NCI-H146 treated with DMSO at 0.1 percent for 48 hours (cell line): ENCODE data around the gene TRPM8.

Experiments
- DNase-seq: peaks from one replicate; lab custom pipeline; 2025; ENCODE audit not compliant: unreplicated experiment; lab: John Stamatoyannopoulos, UW

The TRPM8 gene

GRCh38 chr2:233973786-233974185, 56.6 kb downstream of the TRPM8 start:
- no peak for DNase-seq

GRCh38 chr2:233974530-233975071, 57.4 kb downstream of the TRPM8 start:
- DNase-seq, result no peak

- no peak for DNase-seq
Measured at GRCh38 chr2:233976087-233976486, 58.9 kb downstream of the TRPM8 start.

DNA sequence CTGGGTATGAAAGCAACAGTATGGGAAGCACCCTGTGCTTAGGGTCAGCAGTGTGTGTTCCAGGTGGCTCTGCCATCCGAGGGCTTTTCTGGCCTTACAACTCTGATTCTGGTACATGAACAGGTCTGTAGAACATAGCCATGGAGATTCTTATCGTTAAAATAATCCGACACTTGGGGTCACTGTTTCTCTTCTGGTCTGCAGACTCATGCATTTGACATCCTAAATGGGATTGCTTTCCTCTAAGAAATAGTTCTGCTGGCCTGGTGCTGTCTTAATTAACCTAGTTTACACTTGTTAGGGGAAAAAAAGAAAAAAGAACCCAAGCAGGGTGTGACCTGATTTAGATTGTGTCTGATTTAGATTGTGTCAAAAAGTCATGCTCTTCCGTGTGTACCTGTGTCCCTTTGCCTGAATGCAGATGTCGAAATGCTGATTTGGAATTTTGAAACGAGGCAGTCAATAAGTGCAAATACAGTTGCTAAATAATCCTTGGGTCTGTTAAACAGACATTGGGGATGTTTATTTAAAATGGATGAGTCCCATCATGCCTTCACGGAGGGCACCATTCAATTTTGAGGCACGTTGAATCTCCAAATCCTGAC, 59.6 kb downstream of the TRPM8 start:
- DNase-seq, result no peak

DNA sequence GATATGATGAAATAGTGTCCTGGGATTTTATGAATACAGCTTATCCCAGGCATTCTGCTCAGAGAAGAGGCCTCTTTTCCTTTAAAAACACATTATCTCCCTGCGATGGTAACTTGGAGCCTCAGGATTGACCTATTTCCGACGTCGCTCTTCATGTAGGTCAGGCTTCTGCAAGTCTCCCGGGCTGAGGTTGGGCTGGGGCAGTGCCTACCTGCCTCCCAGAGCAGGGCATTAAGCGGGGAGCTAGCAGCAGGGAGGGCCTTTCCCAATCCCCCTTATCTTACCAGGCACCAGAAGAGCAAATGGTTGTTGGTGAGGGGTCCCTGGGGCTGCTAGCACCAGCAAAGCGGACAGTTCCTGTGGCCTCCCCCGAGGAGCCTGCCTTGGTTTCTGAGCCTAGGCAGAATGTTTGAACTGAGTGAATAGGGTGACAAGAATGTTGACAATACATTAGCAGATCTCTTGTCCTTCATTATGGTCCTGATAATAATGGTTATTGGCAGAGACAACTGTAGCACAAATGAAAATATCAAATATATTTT, 60.2 kb downstream of the TRPM8 start:
- no peak for DNase-seq

DNA sequence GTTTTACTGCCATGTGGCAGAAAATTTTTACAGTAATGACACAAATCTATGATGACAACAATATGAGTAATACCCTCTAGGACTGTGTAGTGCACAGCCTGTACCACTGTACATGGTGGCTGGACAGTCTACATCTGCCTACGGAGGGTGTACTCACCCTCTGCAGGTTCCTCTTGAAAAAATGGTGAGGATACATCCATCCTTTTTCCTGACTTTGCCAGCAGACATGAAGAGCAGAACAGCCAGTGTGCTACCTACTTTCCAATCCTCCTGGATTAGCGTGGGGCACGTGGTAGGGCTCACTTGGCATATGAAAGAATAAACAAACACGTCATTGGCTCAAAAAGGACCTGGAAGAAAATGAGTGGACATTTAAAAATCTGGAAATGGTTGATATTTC, 62.6 kb downstream of the TRPM8 start:
- DNase-seq, result no peak

- no peak for DNase-seq
Measured at GRCh38 chr2:233980955-233981561, 63.9 kb downstream of the TRPM8 start.

- no peak for DNase-seq
Measured at GRCh38 chr2:233981574-233982420, 64.6 kb downstream of the TRPM8 start.

GRCh38 chr2:233982421-233983121, 65.4 kb downstream of the TRPM8 start:
- DNase-seq, result no peak

- no peak for DNase-seq
Measured at GRCh38 chr2:233983445-233983844, 66.3 kb downstream of the TRPM8 start.

GRCh38 chr2:233988581-233988980, 71.4 kb downstream of the TRPM8 start:
- no peak for DNase-seq

DNA sequence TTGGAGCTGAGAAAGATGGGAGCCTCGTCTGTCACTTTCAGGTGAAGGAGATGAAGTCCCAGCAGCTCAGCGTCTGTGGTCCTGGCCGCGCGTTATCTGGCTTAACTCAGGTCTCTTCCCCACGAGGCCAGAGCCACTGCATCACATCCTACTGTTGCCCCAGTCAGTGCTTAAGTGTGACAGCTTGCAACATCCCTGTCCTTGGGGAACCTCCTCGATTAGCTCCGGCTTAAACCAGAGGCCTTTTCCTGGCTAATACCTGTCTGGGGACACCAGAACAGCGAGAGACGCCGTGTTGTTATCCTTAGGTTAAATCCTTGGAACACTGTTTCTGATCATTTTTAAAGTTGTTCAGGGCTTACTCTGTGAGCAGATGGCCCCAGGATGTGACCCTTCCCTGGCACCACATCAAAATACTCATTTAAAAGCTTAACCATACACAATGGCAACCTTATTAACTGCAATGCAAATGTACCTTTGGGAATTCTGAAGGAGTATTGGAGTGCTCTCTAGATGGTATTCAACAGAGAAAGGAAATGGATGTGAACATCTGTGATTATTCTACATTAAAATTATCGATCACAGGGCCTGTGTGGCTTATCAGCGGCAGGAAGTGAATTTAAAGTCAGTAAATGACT, 72.2 kb downstream of the TRPM8 start:
- peak; percentile 68 for DNase-seq

DNA sequence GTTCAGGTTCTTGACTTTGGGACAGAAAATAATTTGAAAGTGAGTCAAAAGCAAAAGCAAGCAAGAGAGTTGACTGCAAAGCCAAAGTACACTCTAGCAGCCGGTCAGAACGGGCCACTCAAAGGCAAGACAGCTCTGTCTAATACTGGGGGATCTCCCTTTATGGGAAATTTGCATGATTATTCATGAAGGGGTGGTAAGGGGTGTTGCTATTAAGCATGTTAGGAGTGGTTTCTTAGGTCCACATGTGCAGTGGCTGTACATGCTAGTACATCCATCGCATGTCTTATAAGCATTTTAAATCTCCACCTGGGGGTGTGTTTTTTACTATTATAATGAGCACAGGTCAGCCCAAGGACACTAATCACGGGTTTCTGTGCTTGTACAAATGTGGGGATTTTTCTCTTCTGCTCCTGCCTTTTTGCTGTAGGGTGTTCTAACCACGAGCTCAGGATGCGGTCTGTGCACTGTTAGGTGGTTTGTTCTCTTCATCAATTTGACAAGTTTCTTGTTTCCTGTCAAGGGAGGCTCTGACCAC, 73.2 kb downstream of the TRPM8 start:
- DNase-seq, result no peak

DNA sequence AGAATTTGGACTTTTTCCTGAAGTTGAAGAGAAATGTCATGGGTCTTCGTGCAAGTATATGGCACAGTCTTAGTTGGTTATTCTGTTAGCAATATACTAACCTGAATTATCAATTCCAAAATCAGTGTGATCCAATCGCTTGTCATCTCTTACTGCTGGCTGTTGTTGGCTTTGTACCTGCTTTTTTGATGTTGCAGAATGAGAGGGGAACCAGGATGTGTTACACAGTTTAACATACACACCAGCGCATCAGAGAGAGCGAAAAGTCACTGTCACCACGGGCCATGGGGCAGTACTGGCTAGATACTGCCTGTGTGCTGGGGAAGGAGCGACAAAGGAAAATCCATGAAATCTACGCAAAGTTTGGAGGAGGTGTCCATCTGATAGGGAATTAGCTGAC, 74.0 kb downstream of the TRPM8 start:
- DNase-seq, result no peak

- DNase-seq, result no peak
Measured at GRCh38 chr2:233992513-233993217, 75.5 kb downstream of the TRPM8 start.

DNA sequence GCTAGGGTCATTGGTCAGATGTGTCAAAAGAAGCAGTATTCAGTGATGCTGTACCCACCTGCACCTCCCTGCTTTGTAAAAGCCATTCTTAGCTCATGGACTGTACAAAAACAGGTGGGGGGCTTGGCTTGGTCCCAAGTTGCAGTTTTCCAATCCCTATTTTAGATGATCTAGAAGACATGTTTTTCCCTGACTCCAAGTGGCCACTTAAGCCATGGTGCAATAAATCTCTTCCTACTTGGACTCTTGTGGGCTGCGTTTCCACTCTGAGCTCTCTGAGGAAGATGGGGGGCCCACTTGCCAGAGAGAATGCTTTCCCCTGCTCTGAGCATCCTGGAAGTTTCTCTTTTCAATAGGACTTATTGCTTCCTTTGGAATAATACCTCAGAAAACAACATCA, 76.3 kb downstream of the TRPM8 start:
- DNase-seq, result no peak

DNA sequence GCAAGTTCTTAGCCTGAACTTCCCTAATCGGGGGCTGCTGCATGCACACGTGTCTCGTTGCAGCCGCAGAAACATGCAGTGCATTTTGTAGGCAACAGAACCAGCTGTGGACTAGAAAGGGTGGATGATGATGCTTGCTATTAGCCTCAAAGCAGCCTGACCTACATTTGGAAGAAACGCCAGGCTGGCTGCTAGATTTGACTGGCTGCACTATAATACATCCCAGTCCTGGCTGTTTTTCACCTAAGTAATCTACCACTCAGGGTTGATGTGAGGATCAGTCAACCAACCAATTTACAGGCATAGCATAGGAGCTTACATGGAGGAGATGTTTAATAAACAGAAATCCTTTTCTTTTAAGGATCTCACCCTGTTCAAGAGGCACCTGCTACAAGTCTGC, 77.0 kb downstream of the TRPM8 start:
- no peak for DNase-seq

DNA sequence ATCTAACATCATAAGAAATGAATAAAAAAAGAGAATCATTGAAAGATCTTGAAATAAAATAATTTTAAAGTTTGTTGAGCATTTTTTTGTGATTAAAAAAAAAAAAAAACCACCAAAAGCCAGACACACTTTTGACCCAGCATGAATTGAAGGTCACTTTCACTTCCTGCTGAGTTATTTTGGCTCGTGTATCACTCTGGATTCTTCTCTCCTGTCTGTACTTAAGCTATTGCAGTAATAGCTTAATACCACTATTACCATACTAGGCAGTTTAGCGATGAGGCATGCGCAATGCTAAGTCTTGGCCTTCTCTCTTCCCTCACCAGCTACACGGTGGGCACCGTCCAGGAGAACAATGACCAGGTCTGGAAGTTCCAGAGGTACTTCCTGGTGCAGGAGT, 78.8 kb downstream of the TRPM8 start:
- DNase-seq, result no peak

GRCh38 chr2:233996461-233996860, 79.3 kb downstream of the TRPM8 start:
- DNase-seq, result no peak

DNA sequence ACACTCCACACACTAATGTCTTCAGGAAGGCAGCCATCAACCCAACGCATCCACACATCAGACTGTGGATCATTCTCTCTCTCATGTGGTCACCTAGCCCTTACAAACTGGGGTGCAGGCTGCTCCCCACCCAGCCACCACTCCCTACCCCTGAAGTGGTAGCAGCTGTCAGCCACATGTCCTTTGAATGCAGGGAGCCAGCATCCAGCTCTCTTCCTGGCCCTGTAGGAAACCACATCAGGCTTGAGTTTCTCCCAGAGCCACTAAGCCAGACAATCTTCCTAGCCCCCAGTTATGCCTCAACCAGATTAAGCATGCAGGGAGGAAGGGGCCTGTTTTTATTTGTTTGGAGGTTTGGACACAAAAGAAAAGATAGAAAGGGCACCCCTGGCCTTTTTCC, 80.5 kb downstream of the TRPM8 start:
- no peak for DNase-seq
